Activated B cell treated with CpG ODN at 0.5 μM for 24 hours (primary cell): Measurements from ENCODE around the gene KCNJ1. TPM values are rescaled to one million over a fixed set of nuclear protein-coding genes. Genes with fewer than 3 reads are reported as not detected.

Source experiments
- ATAC-seq: fragments of 200-7000 bp; cut with Tn5 transposase; one replicate; pipeline ENCODE4 v1.10.0; 2021; ENCODE audit warnings: low read depth, mild to moderate bottlenecking, moderate library complexity
- CTCF ChIA-PET: fragments of 350-600 bp; sonication (Branson Sonifier 250); formaldehyde crosslinking; loops from one replicate; lab custom pipeline; 2021; ENCODE audit warnings: antibody characterized with exemption; lab: Charles Lee
- POLR2A ChIA-PET: fragments of 350-600 bp; sonication (Branson Sonifier 250); formaldehyde crosslinking; loops from one replicate; lab custom pipeline; 2021; ENCODE audit warnings: antibody characterized with exemption; lab: Charles Lee
- DNase-seq: peaks from one replicate; pipeline ENCODE4 v3.0.0; 2022
- H3K27ac Mint-ChIP-seq: one replicate; pipeline ENCODE4 v1.8.0; 2020; ENCODE audit warnings: mixed read lengths
- H3K27me3 Mint-ChIP-seq: one replicate; pipeline ENCODE4 v1.8.0; 2021; ENCODE audit warnings: mixed read lengths
- H3K36me3 Mint-ChIP-seq: one replicate; pipeline ENCODE4 v1.8.0; 2021; ENCODE audit warnings: low read depth, mixed read lengths
- H3K4me1 Mint-ChIP-seq: one replicate; pipeline ENCODE4 v1.8.0; 2021; ENCODE audit warnings: mixed read lengths
- H3K4me3 Mint-ChIP-seq: one replicate; pipeline ENCODE4 v1.8.0; 2020; ENCODE audit warnings: mild to moderate bottlenecking, mixed read lengths
- H3K9me3 Mint-ChIP-seq: one replicate; pipeline ENCODE4 v1.8.0; 2020; ENCODE audit warnings: mixed read lengths
- CTCF ChIP-seq: fragments of 200-600 bp; IDR thresholded peaks from one replicate; pipeline ENCODE4 v1.8.0; 2022; ENCODE audit warnings: antibody characterized with exemption, mild to moderate bottlenecking
- intact Hi-C: fragments of 100-400 bp; cut with micrococcal nuclease; formaldehyde crosslinking; loops from one replicate; pipeline ENCODE4 v1.15.1; 2024
- total RNA-seq: library from RNA; stranded (reverse); gene quantifications from 2 replicates; pipeline ENCODE4 v1.2.3, GENCODE V29; 2022

KCNJ1 gene
- total RNA-seq, 1 donor from 2014 or later = not detected

GRCh38 chr11:128854841-128855240 is 12.3 kb downstream of the KCNJ1 start:
- intact Hi-C loops = no loop called here
- Mint-ChIP-seq H3K4me3 (no peak overlapping the region), H3K27ac (no peak overlapping the region), H3K4me1 (peaks cover 25% of the 10 kb centered on the region), H3K9me3 (no peaks in the 10 kb centered on the region), H3K27me3 (no peaks in the 10 kb centered on the region), H3K36me3 (no peaks in the 10 kb centered on the region)
- no peak for DNase-seq
- no peak for TF ChIP-seq CTCF
- ChIA-PET CTCF (interaction anchor here (2.6 to 2.9 kb wide), 2 partner anchors 23 to 697 kb away, joined by 8 to 10 read pairs; no protein-coding TSS in a partner anchor), POLR2A (no interaction called here)
- no peak for ATAC-seq

- Mint-ChIP-seq H3K27ac (no peak overlapping the region), H3K27me3 (no peaks in the 10 kb centered on the region), H3K36me3 (no peaks in the 10 kb centered on the region), H3K9me3 (no peaks in the 10 kb centered on the region), H3K4me3 (no peak overlapping the region), H3K4me1 (peaks cover 31% of the 10 kb centered on the region)
- TF ChIP-seq CTCF = no peak
- intact Hi-C loops = no loop called here
- ATAC-seq = peak; percentile 37
- CTCF ChIA-PET = interaction anchor here (0.6 to 2.9 kb wide), 4 partner anchors 12 to 696 kb away, joined by 3 to 10 read pairs (median 7); no protein-coding TSS in a partner anchor
- POLR2A ChIA-PET = interaction anchor here (0.8 to 1.5 kb wide), 2 partner anchors 9 to 223 kb away, joined by 3 read pairs; no protein-coding TSS in a partner anchor
- DNase-seq = no peak
Measured at GRCh38 chr11:128853559-128853958, 13.5 kb downstream of the KCNJ1 start.

- Mint-ChIP-seq H3K9me3 (no peaks in the 10 kb centered on the region), H3K36me3 (no peaks in the 10 kb centered on the region), H3K4me1 (peaks cover 33% of the 10 kb centered on the region), H3K4me3 (no peak overlapping the region), H3K27me3 (no peaks in the 10 kb centered on the region), H3K27ac (no peak overlapping the region)
- ChIA-PET CTCF (interaction anchor here (1.2 to 2.6 kb wide), 5 partner anchors 21 to 695 kb away, joined by 3 to 8 read pairs (median 6); no protein-coding TSS in a partner anchor), POLR2A (interaction anchor here (0.8 to 1.5 kb wide), 2 partner anchors 8 to 222 kb away, joined by 3 read pairs; no protein-coding TSS in a partner anchor)
- DNase-seq (no peak), ATAC-seq (no peak)
- intact Hi-C loops = no loop called here
- TF ChIP-seq CTCF = no peak
Measured at GRCh38 chr11:128852327-128853023, 14.6 kb downstream of the KCNJ1 start.

DNA sequence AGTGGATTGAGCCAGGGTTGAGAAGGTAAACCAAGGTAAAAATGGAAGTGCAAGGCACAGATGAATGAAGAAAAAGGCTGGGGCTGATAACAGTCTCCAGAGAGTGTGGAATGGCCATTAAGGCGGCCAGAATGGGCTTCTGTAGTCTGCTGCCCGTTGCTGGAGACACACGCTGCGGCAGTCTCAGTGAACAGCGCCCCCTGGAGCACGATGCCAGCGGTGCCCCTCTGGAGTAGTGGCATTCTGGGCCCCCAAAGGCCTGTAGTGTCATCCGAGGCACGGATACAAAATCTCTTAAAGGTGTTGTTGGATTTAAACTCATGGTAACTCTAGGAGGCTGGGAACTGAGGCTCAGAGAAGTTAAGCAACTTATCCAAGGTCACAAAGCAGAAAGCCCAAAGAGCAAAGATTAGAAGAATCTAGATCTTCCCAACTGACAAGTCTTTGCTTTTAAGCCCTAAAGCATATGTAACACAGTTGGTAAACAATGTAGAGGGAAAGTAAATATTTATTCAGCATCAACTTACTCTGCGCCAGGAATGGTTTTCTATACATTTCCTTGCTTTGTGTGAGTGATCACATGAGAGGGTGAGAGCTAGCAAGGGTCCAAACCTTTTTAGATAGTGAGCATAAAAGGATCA is 18.2 kb downstream of the KCNJ1 start:
- intact Hi-C loops = loop anchor here (1.0 to 5.0 kb wide), 4 partner anchors 10 to 677 kb away; no protein-coding TSS in a partner anchor
- DNase-seq (peak; percentile 57), ATAC-seq (peak; percentile 73)
- TF ChIP-seq CTCF = peak; percentile 29
- no peak overlapping the region for H3K4me3 Mint-ChIP-seq
- no peaks in the 10 kb centered on the region for H3K36me3 Mint-ChIP-seq
- peak overlapping the region; percentile 60 for H3K27ac Mint-ChIP-seq
- H3K4me1 Mint-ChIP-seq = peaks cover 58% of the 10 kb centered on the region
- ChIA-PET POLR2A (interaction anchor here (1.0 kb wide), 1 partner anchor 8 kb away, joined by 3 read pairs; no protein-coding TSS in a partner anchor), CTCF (interaction anchor here (0.7 to 2.3 kb wide), 15 partner anchors 9 to 691 kb away, joined by 3 to 20 read pairs (median 3); no protein-coding TSS in a partner anchor)
- H3K9me3 Mint-ChIP-seq = no peaks in the 10 kb centered on the region
- H3K27me3 Mint-ChIP-seq = no peaks in the 10 kb centered on the region
